ENCODE results near the gene RHBDL1.

DNA sequence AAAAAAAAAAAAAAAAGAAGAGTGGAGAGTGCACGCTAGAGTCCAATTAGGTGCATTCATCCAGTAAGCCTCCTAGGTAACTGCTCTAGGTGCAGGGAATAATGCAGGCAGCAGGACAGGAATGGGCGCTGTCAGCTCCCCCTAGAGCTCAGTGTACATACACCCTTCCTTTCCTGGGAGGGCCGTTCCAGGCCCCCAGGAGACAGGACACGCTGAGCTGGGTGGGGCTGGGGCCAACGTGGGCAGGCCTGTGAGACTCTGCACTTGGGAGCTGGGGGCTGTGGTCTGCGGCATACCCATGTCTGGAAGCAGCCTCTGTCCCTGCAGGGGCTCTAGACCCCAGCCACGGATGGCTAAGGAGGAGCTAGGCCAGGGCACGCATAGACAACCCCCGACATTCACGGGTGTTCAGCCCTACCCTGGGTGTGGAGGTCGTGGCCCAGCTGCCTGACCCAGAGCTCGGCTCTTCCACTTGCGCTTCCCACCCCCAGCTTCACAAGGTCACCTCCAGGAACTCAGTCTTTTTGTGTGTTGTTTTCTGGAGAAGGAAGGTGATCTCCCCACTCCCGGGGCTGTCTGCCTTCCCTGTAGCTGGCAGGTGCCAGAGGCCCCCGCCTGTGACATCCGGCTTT, 44.5 kb downstream of the RHBDL1 start:
- TF ChIP-seq POLR2AphosphoS5 (IDR thresholded peaks at IDR 0.05; ENCODE audit: low read depth, low read length) = 0 out of 2 replicates have a peak, but pooled peaks have one; percentile 12
- no peak for TF ChIP-seq SUZ12 (IDR thresholded peaks at IDR 0.05; ENCODE audit: low read length)
- TF ChIP-seq CHD2 (IDR thresholded peaks at IDR 0.05; ENCODE audit: low read length) = no peak
- TF ChIP-seq, protein P1, sequence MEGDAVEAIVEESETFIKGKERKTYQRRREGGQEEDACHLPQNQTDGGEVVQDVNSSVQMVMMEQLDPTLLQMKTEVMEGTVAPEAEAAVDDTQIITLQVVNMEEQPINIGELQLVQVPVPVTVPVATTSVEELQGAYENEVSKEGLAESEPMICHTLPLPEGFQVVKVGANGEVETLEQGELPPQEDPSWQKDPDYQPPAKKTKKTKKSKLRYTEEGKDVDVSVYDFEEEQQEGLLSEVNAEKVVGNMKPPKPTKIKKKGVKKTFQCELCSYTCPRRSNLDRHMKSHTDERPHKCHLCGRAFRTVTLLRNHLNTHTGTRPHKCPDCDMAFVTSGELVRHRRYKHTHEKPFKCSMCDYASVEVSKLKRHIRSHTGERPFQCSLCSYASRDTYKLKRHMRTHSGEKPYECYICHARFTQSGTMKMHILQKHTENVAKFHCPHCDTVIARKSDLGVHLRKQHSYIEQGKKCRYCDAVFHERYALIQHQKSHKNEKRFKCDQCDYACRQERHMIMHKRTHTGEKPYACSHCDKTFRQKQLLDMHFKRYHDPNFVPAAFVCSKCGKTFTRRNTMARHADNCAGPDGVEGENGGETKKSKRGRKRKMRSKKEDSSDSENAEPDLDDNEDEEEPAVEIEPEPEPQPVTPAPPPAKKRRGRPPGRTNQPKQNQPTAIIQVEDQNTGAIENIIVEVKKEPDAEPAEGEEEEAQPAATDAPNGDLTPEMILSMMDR (IDR thresholded peaks at IDR 0.05; ENCODE audit: control extremely low read depth in 1 of 3, insufficient read depth in 1 of 3, low read depth in 1 of 3, low read length in 3 of 3) = 0 out of 4 replicates have a peak, but pooled peaks of 1 of the 3 experiments have one; percentile 4
- no peak for TF ChIP-seq SP1 (IDR thresholded peaks at IDR 0.05; ENCODE audit: low read depth, low read length)
- TF ChIP-seq, protein P2, sequence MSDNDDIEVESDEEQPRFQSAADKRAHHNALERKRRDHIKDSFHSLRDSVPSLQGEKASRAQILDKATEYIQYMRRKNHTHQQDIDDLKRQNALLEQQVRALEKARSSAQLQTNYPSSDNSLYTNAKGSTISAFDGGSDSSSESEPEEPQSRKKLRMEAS (IDR thresholded peaks at IDR 0.05) = no peak
- peak; percentile 55 for TF ChIP-seq SAP30 (IDR thresholded peaks at IDR 0.05; ENCODE audit: insufficient read depth, insufficient replicate concordance, low read length)
- TF ChIP-seq, protein P3, sequence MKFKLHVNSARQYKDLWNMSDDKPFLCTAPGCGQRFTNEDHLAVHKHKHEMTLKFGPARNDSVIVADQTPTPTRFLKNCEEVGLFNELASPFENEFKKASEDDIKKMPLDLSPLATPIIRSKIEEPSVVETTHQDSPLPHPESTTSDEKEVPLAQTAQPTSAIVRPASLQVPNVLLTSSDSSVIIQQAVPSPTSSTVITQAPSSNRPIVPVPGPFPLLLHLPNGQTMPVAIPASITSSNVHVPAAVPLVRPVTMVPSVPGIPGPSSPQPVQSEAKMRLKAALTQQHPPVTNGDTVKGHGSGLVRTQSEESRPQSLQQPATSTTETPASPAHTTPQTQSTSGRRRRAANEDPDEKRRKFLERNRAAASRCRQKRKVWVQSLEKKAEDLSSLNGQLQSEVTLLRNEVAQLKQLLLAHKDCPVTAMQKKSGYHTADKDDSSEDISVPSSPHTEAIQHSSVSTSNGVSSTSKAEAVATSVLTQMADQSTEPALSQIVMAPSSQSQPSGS (IDR thresholded peaks at IDR 0.05; ENCODE audit: low read length) = no peak
- no peak for TF ChIP-seq EZH2 (IDR thresholded peaks at IDR 0.05; ENCODE audit: low read depth, low read length, severe bottlenecking)
- no peak for TF ChIP-seq CBX8 (IDR thresholded peaks at IDR 0.05; ENCODE audit: borderline replicate concordance, low read depth, low read length)
- TF ChIP-seq HDAC2 (IDR thresholded peaks at IDR 0.05; ENCODE audit: borderline replicate concordance in 1 of 2, low read depth in 2 of 2, low read length in 2 of 2) = no peak
